ENCODE measurements around the gene ACCSL.

ACCSL gene

DNA sequence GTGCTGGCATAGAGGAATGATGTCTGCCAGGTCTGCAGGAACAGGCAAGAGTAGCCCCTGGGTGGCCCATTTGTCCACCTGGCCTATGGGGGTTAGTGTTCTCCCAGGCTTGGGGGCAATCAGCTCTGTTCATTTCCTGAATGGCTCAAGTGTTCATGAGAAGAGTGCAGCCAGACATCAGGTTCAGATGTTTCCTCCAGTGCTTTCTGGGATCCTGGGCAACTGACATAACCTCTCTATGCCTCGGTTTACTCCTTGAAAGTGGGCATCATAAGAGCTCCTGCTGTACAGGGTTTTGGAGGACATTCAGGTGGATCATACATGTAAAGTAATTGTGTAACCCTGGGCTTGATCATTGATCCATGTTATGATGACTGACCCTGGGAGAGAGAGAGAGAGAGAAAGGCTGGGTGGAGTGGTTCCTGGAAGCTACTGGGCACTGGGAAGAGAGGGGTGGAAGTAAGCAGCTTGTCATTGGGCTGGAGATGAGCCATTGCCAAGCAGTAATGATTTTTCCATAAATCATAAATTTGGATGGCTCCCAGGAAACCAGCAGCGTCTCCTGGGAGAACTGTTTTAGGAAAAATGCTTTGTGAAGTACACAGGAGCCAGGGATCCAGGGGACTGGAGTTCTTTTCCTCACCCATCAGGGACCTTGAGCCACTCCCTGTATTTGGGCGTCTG is 30.2 kb upstream of the ACCSL start:
- TF ChIP-seq, protein P1, sequence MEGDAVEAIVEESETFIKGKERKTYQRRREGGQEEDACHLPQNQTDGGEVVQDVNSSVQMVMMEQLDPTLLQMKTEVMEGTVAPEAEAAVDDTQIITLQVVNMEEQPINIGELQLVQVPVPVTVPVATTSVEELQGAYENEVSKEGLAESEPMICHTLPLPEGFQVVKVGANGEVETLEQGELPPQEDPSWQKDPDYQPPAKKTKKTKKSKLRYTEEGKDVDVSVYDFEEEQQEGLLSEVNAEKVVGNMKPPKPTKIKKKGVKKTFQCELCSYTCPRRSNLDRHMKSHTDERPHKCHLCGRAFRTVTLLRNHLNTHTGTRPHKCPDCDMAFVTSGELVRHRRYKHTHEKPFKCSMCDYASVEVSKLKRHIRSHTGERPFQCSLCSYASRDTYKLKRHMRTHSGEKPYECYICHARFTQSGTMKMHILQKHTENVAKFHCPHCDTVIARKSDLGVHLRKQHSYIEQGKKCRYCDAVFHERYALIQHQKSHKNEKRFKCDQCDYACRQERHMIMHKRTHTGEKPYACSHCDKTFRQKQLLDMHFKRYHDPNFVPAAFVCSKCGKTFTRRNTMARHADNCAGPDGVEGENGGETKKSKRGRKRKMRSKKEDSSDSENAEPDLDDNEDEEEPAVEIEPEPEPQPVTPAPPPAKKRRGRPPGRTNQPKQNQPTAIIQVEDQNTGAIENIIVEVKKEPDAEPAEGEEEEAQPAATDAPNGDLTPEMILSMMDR (IDR thresholded peaks at IDR 0.05; ENCODE audit: low read depth, low read length, missing control alignments): no peak
- H3K4me3 ChIP-seq (ENCODE audit: low read depth, low read length): no peak overlapping the region
- in situ Hi-C loops (cut with HindIII; ENCODE audit: low sequenced_read_pairs): no loop called here
- DNase-seq (ENCODE audit: low read depth): no peak

DNA sequence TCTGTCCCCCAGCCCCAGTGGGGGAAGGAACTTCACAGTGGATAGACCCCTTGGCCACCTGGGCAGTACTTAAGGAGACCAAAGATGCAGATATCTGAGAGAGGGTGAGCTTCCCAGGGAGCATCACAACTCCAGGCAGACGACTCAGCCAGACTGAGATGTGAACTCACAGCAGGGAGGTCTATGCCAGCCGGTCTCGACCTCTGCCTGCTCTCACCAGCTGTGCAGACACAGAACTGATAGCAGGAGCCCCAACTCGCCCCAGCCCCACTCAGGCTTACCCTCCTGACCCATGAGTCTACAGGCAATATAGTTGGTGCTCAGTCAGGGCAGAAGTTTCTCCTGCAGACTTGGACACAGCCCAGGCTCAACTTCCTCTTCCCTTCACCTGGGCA is 29.7 kb upstream of the ACCSL start:
- DNase-seq (ENCODE audit: low read depth): no peak
- TF ChIP-seq, protein P1 (IDR thresholded peaks at IDR 0.05; ENCODE audit: low read depth, low read length, missing control alignments): no peak
- no peak overlapping the region for H3K4me3 ChIP-seq (ENCODE audit: low read depth, low read length)
- in situ Hi-C loops (cut with HindIII; ENCODE audit: low sequenced_read_pairs): no loop called here

DNA sequence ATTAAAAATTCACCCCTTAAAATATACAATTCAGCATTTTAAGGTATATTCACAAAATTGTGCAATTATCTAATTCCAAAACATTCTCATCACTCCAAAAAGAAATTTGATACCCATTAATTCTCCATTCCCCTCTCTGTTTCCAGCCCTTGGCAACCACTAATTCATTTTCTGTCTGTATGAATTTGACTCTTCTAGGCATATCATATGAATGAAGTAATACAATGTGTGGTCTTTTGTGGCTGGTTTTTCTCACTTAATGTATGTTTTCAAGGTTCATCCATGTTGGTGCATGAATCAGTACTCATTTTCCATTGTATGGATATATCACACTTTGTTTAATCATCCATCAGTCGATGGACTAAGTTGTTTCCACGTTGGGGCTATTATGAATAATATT is 29.0 kb upstream of the ACCSL start:
- in situ Hi-C loops (cut with HindIII; ENCODE audit: low sequenced_read_pairs): no loop called here
- no peak for DNase-seq (ENCODE audit: low read depth)
- no peak overlapping the region for H3K4me3 ChIP-seq (ENCODE audit: low read depth, low read length)
- TF ChIP-seq, protein P1 (IDR thresholded peaks at IDR 0.05; ENCODE audit: low read depth, low read length, missing control alignments): no peak

DNA sequence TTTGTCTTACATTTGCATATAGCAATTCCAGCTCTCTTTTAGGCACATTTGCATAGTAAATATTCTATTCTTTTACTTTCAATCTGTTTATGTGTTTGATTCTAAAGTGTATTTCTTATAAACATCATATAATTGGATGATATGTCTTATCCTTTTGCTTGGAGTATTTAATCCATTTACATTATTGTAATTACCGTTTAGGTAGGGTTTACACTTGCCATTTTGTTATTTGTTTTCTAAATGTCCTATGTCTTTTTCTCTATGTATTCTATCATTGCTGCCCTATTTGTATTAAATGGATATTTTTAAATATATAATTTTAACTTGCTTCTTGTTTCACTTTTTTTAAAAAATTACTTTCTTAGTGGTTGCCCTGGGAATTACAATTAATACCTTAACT is 22.8 kb upstream of the ACCSL start:
- no peak overlapping the region for H3K4me3 ChIP-seq (ENCODE audit: low read depth, low read length)
- TF ChIP-seq, protein P1 (IDR thresholded peaks at IDR 0.05; ENCODE audit: low read depth, low read length, missing control alignments): no peak
- no peak for DNase-seq (ENCODE audit: low read depth)
- in situ Hi-C loops (cut with HindIII; ENCODE audit: low sequenced_read_pairs): no loop called here

DNA sequence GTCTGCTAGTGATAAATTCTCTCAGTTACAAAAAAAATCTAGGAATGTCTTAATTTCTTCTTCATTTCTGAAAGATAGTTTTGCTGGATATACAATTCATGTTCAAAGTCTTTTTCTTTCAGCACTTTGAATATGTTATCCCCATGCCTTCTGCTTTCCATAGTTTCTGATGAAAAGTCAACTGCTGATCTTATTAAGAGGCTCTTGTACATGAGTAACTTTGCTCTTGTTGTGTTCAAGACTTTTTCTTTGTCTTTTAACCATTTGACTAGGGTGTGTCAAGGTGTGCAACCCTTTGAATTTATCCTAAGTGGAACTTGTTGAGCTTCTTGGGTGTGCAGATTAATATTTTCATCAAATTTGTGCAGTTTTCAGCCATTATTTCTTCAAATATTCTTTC is 22.1 kb upstream of the ACCSL start:
- in situ Hi-C loops (cut with HindIII; ENCODE audit: low sequenced_read_pairs): no loop called here
- DNase-seq (ENCODE audit: low read depth): no peak
- H3K4me3 ChIP-seq (ENCODE audit: low read depth, low read length): no peak overlapping the region
- TF ChIP-seq, protein P1 (IDR thresholded peaks at IDR 0.05; ENCODE audit: low read depth, low read length, missing control alignments): no peak

DNA sequence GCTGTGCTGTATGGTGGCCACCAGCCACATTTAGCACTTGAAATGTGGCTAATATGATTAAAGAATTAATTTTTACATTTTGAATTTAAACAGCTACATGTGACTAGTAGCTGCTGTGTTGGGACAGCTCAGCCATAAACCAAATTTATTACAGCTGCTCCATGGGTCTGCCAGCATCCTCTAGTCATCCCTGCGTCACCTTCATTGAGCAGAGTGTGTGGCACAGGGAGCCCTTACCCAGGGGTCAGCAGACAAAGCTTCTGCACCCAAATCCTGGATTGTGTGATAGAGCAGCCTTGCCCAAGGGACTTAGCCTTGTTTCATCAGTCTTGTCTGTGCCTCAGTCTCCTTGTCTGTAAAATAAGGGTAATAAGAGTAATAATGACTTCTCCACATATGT is 19.4 kb upstream of the ACCSL start:
- TF ChIP-seq, protein P1 (IDR thresholded peaks at IDR 0.05; ENCODE audit: low read depth, low read length, missing control alignments): no peak
- H3K4me3 ChIP-seq (ENCODE audit: low read depth, low read length): no peak overlapping the region
- DNase-seq (ENCODE audit: low read depth): no peak
- in situ Hi-C loops (cut with HindIII; ENCODE audit: low sequenced_read_pairs): no loop called here
